GM18870 (cell line): ENCODE data around the gene CYP2D6.
"Not testable (repeated sequence)": the region's sequence is repeated elsewhere in the genome, so short reads cannot be mapped to it uniquely, and the experiment has no call there.

ENCODE experiments used
- ATAC-seq: cut with Tn5 transposase; IDR thresholded peaks from one replicate; pipeline ENCODE4 v1.9.1; 2021; ENCODE audit warnings: moderate library complexity; ENCODE audit not compliant: unreplicated experiment

Gene CYP2D6

DNA sequence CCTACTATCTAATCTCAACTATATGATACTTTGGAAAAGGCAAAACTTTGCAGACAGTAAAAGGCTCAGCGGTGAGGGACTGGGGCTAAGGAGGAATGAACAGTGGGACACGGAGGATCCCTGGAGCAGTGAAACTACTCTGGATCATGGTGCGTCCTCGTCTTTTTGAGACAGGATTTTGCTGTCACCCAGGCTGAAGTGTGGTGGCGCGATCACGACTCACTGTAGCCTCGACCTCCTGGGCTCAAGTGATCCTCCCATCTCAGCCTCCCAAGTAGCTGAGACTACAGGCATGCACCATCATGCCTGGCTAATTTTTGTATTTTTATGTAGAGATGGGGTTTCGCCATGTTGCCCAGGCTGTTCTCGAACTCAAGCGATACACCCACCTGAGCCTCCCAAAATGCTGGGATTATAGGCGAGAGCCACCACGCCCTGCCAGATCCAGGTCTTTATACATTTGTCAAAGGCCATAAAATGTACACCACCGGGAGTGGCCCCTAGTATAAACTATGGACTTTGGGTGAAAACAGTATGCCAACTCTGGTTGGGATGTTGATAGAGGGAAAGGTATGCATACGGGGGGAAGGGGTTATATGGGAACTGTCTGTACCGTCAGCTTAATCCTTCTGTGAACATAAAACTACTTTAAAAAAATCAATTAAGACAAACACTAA lies 28.0 kb upstream of the CYP2D6 start:
- ATAC-seq: no peak

DNA sequence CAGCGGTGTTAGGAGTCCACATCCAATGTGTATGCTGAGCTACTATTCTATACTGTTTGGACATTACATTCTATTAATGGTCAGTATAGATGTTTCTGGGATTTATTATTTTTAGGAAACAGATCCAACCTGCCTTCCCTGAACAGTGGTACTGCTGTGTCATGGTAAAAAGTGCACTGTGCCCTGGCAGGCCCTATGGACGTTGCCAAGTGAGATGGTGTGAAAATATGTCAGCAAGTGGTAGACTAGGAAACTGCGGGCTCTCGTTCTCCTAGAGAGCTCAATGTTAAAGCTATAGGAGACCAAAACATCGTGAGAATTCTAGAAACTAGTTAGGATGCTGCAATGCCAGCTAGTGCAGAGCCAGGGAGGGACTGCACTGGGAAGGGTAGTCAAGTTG lies 26.0 kb upstream of the CYP2D6 start:
- ATAC-seq: no peak

DNA sequence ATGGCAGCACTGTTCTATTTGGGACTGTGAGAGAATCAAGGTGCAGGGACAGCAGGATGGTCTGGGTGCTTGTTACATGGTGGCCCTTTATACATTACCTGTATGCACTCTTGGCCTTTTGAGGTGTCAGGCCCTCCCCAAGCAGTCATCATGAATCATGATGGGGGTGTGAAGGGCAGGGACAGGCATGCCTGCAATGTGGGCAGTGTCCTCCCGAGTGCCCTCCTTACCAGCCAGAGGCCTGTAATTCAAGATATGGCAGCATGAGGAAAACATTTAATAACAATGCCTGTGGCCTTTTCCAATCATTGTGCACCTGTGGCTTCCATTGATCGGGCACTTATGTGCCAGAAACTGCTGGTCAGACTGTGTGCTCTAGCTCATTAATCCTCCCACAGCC lies 25.5 kb upstream of the CYP2D6 start:
- ATAC-seq: no peak

DNA sequence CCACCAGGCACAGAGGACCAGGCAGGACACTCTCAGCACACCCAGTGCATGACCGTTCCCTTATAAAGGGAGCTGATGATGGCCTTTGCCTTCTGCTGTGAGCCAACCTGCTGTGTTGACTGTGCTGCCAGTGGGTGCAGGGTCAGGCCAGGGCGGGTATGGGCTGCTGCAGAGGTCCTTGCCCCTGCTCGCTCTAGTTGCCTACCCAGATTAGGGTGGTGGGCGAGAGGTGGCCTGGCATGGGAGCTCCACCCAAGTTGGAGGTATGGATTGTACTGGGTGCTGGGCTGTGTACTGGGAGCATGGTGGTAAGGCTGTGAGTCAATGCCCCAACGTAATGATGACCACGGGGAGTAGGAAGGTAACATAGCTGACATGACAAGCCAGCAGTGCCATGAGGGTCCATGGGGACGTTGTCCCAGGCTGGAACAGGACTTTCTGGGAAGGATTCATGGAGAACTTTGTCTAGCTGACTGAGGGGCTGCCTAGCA lies 24.5 kb upstream of the CYP2D6 start:
- ATAC-seq: no peak

DNA sequence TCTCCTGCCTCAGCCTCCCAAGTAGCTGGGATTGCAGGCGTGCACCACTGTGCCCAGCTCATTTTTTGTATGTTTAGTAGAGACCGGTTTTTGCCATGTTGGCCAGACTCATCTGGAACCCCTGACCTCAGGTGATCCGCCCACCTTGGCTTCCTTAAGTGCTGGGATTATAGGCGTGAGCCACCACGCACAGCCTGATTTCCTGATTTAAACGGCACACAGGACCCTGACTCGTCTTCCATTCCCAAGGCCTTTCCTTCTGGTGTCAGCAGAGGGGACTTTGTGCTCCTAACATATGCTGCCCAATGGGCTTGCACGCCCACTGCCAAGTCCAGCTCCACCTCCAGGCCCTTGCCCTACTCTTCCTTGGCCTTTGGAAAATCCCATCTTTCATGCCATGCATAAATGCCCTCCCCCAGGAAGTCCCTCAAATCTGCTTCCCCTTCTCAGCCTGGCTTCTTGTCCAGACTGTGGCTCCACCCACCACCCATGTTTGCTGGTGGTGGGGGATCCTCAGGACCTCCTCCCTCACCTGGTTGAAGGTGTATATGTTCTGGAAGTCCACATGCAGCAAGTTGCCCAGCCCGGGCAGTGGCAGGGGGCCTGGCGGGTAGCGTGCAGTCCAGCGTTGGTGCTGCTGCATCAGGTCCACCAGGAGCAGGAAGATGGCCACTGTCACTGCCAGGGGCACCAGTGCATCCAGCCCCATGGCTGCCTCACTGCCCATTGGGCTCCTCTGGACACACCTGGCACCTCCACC lies 23.9 kb upstream of the CYP2D6 start:
- ATAC-seq: no peak

DNA sequence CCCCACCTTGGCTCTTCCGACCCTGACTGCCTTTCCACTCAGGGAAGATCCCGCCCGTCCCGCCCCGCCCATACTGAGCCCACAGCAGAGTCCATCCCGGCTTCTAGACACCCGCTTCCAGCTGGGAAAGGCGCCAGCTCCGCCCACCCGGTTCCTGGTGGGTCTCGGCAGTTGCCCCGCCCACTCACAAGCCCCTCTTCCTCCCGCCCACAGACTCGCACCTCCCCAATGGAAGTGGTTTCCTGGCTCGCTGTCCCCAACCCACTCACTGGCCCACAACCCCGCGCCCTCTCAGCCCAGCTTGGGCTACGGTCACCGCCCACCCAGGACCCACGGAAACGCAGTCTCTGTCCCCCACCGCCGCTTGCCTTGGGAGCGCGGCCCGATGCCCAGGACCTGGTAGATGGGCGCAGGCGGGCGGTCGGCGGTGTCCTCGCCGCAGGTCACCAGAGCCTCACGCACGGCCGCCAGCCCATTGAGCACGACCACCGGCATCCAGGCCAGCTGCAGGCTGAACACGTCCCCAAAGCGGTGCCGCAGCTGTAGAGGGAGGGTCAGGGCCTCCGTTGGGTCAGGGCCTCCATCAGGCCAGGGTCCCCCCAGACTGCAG lies 22.2 kb upstream of the CYP2D6 start:
- ATAC-seq: no peak

DNA sequence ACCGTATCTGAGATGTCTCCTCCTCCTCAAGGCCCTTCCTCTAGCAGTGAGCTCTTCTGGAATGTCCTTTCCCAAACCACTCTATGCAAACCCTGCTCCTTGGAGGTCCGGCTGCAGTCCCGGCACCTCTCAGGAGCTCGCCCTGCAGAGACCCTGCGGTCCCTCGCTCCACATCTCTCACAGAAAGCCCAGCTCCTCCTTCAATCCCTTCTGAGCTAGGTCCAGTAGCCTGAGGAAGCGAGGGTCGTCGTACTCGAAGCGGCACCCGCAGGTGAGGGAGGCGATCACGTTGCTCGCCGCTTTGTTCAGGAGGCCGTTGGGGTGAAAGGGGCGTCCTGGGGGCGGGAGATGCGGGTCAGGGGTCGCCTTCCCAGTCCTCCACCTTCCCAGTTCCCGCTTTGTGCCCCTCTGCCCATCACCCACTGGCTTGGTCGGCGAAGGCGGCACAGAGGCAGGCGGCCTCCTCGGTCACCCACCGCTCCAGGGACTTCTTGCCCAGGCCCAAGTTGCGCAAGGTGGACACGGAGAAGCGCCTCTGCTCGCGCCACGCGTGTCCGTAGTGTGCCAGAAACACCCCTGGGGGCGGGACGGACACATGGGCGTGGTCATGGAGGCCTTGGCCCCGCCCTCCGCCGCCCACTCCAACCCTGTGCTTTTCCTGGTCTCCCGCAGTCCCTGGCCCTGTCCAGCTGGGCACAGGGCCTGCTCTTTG lies 21.5 kb upstream of the CYP2D6 start:
- ATAC-seq: no peak

DNA sequence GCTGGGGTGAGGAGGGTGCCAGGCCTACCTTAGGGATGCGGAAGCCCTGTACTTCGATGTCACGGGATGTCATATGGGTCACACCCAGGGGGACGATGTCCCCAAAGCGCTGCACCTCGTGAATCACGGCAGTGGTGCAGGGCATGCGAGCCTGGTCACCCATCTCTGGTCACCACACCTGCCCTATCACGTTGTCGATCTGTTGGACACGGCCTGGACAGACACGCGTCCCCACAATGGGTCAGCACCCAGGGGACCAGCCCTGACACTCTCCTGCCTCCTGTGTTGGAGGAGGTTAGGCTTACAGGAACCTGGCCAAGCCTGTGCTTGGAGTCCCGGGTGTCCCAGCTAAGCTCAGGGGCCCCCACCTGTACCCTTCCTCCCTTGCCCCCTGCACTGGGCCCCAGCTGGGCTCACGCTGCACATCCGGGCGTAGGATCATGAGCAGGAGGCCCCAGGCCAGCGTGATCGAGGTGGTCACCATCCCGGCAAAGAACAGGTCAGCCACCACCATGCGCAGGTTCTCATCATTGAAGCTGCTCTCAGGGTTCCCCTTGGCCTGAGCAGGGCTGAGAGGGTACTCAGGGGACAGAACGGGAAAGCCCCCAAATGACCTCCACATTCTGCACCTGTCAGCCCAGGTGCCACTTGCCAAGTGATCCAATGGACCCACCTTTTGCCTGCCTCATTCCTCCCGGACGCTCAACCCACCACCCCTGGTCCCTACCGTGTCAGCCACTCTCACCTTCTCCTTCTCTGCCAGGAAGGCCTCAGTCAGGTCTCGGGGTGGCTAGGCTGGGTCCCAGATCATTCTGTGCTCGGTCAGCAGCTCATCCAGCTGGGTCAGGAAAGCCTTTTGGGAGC lies 20.3 kb upstream of the CYP2D6 start:
- no peak for ATAC-seq

DNA sequence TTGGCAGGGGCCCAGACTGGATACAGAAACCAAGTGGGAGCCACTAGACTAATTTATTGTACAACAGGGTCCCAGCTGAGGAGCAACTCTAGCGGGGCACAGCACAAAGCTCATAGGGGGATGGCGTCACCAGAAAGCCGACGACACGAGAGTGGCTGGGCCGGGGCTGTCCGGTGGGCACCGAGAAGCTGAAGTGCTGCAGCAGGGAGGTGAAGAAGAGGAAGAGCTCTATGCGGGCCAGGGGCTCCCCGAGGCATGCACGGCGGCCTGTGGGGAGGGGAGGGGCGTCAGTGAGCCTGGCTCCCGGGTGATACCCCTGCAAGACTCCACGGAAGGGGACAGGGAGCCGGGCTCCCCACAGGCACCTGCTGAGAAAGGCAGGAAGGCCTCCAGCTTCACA lies 19.2 kb upstream of the CYP2D6 start:
- ATAC-seq: not testable (repeated sequence)

DNA sequence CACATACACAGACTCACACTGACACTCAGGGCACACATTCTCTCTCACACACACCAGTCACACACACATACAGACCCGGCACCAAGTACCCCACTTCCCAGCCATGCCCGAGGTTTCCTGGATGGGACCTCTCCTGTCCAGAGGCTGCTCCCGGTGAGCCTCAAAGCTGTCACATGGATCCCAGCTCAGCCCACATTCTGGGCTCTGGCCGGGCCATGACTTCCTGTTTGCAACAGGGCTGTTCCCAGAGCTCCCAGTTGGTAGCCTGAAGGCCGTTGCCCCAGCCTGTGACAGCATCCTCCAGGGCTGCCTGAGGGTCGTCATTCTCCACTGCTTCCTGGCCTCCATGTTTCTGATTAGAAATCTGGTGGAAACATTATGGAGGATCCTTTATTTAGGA lies 14.6 kb upstream of the CYP2D6 start:
- ATAC-seq: no peak

DNA sequence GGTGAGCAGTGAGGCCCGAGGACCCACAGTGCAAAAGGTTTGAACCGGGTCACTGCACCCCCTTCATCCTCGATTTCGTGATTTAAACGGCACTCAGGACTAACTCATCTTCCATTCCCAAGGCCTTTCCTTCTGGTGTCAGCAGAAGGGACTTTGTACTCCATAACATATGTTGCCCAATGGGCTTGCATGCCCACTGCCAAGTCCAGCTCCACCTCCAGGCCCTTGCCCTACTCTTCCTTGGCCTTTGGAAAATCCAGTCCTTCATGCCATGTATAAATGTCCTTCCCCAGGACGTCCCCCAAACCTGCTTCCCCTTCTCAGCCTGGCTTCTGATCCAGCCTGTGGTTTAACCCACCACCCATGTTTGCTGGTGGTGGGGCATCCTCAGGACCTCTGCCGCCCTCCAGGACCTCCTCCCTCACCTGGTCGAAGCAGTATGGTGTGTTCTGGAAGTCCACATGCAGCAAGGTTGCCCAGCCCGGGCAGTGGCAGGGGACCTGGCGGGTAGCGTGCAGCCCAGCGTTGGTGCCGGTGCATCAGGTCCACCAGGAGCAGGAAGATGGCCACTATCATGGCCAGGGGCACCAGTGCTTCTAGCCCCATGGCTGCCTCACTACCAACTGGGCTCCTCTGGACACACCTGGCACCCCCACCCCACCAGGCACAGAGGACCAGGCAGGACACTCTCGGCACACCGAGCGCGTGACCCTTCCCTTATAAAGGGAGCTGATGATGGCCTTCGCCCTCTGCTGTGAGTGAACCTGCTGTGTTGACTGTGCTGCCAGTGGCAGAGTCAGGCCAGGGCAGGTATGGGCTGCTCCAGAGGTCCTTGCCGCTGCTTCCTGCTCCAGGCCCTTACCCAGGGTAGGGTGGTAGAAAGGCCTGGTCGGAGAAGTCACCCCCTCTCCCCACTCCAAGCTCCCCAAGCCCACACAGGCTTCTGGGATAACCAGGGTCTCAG lies 13.5 kb upstream of the CYP2D6 start:
- ATAC-seq: not testable (repeated sequence)

DNA sequence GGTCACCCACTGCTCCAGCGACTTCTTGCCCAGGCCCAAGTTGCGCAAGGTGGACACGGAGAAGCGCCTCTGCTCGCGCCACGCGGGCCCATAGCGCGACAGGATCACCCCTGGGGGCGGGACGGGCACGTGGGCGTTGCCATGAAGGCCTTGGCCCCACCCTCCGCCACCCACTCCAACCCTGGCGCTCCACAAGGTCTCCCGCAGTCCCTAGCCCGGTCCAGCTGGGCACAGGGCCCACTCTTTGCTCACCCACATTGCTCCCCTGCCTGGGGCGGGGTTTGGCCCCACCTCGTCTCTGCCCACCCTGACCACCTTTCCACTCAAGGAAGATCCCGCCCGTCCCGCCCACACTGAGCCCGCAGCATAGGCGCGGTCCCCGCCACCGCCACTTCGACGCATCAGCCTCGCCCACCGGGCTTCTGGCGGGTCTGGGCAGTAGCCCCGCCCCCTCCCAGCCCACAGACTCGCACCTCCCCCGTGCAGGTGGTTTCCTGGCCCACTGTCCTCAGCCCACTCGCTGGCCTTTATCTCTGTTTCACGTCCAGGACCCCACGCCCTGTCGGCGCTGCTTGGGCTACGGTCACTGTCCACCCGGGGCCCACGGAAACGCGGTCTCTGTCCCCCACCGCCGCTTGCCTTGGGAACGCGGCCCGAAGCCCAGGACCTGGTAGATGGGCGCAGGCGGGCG lies 12.3 kb upstream of the CYP2D6 start:
- no peak for ATAC-seq

DNA sequence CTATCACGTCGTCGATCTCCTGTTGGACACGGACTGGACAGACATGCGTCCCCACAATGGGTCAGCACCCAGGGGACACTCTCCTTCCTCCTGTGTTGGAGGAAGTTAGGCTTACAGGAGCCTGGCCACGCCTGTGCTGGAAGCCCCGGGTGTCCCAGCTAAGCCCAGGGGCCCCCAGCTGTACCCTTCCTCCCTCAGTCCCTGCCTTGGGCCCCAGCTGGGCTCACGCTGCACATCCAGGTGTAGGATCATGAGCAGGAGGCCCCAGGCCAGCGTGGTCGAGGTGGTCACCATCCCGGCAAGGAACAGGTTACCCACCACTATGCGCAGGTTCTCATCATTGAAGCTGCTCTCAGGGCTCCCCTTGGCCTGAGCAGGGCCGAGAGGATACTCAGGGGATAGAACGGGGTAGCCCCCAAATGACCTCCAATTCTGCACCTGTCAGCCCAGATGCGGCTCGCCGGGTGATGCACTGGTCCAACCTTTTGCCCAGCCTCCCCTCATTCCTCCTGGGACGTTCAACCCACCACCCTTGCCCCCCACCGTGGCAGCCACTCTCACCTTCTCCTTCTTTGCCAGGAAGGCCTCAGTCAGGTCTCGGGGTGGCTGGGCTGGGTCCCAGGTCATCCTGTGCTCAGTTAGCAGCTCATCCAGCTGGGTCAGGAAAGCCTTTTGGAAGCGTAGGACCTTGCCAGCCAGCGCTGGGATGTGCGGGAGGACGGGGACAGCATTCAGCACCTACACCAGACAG lies 10.9 kb upstream of the CYP2D6 start:
- not testable (repeated sequence) for ATAC-seq

DNA sequence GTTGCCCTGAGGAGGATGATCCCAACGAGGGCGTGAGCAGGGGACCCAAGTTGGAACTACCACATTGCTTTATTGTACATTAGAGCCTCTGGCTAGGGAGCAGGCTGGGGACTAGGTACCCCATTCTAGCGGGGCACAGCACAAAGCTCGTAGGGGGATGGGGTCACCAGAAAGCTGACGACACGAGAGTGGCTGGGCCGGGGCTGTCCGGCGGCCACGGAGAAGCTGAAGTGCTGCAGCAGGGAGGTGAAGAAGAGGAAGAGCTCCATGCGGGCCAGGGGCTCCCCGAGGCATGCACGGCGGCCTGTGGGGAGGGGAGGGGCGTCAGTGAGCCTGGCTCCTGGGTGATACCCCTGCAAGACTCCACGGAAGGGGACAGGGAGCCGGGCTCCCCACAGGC lies 9.5 kb upstream of the CYP2D6 start:
- not testable (repeated sequence) for ATAC-seq

DNA sequence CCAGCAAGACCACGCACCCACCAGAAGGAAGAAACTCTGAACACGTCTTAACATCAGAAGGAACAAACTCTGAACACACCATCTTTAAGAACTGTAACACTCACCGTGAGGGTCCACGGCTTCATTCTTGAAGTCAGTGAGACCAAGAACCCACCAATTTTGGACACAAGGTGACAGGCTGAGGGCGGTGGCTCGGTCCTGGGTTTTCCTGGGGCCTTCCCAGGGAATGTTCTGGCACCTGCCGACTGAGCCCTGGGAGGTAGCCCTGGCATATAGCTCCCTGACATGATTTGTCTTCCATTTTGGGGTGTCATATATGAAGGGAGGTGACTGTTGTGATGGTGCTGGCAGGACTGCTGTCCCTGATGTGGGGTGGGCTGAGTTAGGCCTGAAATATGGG lies 8.9 kb upstream of the CYP2D6 start:
- not testable (repeated sequence) for ATAC-seq

DNA sequence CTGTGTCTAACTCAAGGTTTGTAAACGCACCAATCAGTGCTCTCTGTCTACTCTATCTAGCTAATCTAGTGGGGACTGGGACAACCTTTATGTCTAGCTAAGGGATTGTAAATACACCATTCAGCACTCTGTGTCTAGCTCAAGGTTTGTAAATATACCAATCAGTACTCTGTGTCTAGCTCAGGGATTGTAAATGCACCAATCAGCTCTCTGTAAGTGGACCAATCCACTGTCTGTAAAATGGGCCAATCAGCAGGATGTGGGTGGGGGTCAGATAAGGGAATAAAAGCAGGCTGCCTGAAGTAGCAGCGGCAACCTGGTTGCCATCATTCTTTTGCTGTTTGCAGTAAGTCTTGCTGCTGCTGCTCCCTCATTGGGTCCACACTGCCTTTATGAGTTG lies 8.4 kb upstream of the CYP2D6 start:
- ATAC-seq: no peak

DNA sequence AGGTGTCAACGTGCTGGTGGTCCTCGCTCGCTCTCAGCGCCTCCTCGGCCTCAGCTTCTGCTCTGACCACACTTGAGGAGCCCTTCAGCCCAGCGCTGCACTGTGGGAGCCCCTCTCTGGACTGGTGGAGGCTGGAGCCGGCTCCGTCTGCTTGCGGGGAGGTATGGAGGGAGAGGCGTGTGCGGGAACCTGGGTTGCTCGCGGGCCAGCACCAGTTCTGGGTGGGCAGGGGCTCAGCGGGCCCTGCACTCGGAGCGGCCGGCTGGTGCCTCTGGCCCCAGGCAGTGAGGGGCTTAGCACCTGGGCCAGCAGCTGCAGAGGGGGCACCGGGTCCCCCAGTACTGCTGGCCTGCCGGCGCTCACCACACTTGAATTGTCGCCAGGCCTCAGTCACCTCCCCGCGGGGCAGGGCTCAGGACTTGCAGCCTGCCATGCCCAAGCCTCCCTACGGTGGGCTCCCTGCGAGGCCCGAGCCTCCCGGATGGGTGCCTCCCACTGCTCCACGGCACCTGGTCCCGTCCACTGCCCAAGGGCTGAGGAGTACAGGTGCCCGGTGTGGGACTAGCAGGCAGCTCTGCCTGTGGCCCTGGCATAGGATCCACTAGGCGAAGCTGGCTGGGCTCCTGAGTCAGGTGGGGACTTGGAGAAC lies 7.6 kb upstream of the CYP2D6 start:
- no peak for ATAC-seq

DNA sequence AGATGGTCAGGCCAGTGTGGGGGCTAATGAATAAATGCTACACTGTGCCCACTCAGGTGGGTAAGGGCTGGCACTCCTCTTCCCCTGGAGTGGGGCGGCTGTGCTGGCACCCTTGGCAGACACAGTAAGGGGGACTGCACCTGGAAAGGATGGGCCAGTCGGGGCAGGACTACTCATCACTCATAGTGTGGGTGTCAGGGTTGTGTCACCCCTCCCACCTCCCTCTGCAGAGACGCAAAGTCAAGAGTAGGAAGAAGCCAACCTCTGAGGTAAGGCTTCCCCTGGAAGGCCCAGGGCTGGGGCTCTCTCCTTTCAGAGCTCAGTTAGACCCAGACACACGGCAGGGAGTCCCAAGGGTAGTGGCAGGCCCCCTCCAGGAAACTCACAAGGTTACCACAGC lies 5.1 kb upstream of the CYP2D6 start:
- ATAC-seq: not testable (repeated sequence)
